Stimulated activated CD4-positive, alpha-beta T cell treated with anti-CD3 and anti-CD28 coated beads, Interleukin-1b, Interleukin-23, amount 100 ng/mL, for 1 hour (primary cell): ENCODE data around the gene ACTN3.
"Not testable (repeated sequence)": the region's sequence is repeated elsewhere in the genome, so short reads cannot be mapped to it uniquely, and the experiment has no call there.

Experiments
- DNase-seq, 2 donors: peaks; one replicate each; pipeline ENCODE4 v3.0.0-alpha.2; 2020; ENCODE audit warnings: low read depth in 2 of 2

Gene ACTN3

GRCh38 chr11:66544952-66545351, 1.8 kb upstream of the ACTN3 start:
- DNase-seq, result not testable (repeated sequence)

DNA sequence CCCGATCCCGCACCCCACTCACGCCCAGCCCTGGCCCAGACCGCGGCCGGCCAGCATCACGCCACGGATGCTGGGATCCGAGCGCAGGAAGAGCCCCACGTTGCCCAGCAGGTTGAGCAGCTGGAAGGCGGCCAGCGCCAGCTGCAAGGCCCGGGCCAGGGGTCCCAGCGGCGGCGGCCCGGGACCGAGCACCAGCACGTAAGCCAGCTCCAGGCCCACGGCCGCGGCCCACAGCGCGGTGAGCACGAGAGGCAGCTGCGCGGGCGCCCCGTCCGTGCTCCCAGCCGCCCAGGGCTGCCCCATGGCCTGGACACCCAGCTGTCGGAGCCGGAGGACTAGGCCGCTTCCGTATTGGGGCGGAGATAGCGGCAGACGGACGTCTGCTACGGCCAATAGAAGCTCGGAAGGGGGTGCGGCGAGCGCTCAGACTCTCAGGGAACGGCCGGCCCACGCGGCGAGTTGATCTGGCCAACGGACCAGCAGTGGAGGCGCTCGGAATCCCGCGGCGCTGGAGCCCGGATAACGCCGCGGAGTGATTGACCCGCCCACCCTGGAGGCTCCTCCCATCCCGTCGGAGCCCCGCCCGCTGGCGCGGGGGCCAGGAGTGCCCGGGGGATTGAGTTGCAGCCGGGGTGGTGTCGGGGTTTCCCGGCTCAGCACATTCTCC, 869 bp upstream of the ACTN3 start, which contains the start of gene ZDHHC24:
ZDHHC24 (minus strand) TSS at position 348 of the 667 bp plus-strand sequence; CDS start at position 303, 45 bp downstream.
- peak; percentile 37 to 72 for DNase-seq

GRCh38 chr11:66546966-66547661, 411 bp downstream of the ACTN3 start:
- no peak for DNase-seq

DNA sequence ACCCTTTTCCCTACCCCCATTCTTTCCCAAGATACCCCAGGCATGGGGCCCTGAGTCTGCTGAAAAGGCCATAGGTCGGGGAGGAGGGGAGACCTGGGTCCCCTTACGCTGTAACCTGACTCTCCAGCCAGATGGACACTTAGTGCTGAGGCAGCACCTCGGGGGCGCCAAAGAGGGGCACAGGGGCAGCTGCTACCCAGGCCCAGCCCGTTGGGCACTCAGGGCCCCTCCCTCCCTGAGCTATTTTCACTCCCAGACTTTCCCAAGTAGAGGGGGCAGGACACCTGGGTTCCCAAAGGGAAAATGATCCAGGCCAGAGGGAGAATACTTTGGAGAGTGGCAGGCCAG, 933 bp downstream of the ACTN3 start:
- DNase-seq, result no peak

- DNase-seq, result no peak
Measured at GRCh38 chr11:66548041-66548440, 1.3 kb downstream of the ACTN3 start.

GRCh38 chr11:66548774-66549630, 2.3 kb downstream of the ACTN3 start:
- no peak for DNase-seq

GRCh38 chr11:66549696-66550095, 3.0 kb downstream of the ACTN3 start:
- DNase-seq, result no peak

GRCh38 chr11:66550887-66551286, 4.2 kb downstream of the ACTN3 start:
- no peak for DNase-seq

DNA sequence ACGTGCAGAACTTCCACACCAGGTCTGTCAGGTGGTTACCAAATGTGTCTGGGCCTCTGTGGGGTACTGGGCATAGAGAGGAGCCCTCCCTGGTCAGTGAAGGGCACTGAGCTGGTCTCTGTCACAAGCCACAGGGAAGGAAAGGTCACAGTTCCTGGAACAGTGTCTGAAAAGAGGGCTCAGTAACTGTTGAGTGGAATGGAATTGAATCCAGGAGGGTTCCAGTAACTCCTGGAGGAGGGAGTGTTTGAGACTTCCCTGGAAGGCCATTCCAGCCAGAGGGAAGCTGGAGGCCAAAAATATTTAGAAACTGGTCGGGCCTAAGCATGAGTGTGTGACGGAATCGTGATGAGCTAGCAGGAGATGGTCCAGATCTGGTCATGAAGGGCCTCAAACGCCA, 7.9 kb downstream of the ACTN3 start:
- no peak for DNase-seq

DNA sequence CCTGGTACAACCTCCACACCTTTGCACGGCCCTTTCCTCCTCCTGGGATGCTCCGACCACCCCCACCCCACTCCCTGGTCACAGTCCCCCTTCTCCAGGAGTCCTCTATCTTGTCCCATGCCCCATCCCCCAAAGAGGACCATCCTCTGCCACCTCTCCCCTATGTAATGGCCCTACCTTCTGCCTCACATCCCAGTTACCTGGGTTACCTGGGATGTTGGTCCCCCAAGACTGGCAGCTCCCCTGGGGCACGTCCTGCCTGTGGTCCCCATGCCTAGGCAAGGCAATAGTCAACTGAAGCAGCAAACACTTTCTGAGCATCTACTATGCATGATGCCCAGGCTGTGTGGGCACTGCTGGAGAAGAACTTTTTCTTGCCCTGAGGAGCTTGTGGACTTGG, 8.7 kb downstream of the ACTN3 start:
- no peak for DNase-seq

GRCh38 chr11:66556086-66556485, 9.4 kb downstream of the ACTN3 start:
- no peak for DNase-seq

DNA sequence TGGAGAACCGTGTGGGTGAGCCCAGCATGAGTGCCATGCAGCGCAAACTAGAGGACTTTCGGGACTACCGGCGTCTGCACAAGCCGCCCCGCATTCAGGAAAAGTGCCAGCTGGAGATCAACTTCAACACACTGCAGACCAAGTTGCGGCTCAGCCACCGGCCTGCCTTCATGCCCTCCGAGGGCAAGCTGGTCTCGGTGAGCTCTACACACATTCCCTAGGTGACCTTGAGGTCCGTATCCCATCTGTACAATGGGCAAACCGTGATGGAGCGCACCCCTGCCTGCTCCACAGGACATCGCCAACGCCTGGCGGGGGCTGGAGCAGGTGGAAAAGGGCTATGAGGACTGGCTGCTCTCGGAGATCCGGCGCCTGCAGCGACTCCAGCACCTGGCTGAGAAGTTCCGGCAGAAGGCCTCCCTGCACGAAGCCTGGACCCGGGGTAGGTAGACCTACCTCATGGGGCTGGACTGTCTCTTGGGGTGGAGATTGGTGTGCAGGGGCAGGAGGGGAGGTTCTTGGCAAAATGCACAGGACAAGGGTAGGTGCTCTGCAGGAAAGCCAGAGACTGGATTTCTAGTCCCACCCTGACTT, 11.1 kb downstream of the ACTN3 start:
- no peak for DNase-seq

- peak in 1 of 2 donors; percentile 35 for DNase-seq
Measured at GRCh38 chr11:66559142-66559865, 12.6 kb downstream of the ACTN3 start.

- no peak for DNase-seq
Measured at GRCh38 chr11:66559866-66560676, 13.4 kb downstream of the ACTN3 start.

DNA sequence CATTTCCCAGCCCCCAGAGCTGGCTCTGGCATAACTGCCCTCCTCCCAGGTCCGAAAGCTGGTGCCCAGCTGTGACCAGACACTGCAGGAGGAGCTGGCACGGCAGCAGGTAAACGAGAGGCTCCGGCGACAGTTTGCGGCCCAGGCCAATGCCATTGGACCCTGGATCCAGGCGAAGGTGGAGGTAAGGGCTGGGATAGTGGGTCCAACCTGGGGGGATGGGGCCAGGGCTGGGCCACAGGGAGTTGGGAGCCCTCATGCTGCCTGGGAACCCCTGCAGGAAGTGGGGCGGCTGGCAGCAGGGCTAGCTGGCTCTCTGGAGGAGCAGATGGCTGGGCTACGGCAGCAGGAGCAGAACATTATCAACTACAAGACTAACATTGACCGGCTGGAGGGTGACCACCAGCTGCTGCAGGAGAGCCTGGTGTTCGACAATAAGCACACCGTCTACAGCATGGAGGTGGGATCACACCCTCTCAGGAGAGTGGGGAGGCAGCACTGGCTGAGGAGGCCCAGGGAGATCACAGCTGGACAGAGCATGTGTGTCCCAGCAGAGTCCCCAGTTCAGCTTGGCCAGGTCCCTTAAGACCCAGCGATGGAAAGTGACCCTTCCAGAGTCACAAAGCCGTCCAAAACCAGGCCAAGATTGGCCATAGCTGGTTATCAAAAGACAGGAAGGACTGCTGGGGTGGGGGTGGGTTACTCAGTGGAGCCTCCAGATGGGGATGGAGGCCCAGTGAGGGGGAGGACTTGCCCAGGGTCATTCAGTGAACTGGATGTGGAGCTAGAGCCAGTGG, 14.7 kb downstream of the ACTN3 start:
- no peak for DNase-seq

DNA sequence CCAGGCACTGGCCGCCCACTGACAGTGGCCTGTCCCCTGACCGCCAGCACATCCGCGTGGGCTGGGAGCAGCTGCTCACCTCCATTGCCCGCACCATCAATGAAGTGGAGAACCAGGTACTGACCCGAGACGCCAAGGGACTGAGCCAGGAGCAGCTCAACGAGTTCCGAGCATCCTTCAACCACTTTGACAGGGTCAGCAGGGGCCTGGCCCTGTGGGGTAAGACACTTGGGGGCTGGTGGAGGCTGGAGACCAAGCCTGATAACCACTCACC, 15.2 kb downstream of the ACTN3 start:
- no peak for DNase-seq

DNA sequence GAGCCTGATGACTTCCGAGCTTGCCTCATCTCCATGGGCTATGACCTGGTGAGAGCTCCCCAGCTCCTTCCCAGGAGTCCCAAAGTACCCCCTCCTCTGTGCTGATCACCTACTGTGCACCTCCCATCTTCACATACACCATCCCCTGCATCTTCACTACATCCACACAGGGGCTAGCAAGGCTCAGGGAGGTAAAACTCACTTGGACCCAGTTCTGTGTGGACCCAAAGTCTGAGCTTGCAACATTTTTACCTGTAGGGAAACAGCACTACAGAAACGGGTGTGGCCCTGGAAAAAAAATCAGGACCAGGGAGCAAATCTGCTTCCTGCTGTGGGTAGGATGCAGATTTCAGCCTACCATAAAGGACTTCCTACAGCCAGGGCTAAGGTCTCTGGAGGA, 15.6 kb downstream of the ACTN3 start:
- DNase-seq, result no peak

DNA sequence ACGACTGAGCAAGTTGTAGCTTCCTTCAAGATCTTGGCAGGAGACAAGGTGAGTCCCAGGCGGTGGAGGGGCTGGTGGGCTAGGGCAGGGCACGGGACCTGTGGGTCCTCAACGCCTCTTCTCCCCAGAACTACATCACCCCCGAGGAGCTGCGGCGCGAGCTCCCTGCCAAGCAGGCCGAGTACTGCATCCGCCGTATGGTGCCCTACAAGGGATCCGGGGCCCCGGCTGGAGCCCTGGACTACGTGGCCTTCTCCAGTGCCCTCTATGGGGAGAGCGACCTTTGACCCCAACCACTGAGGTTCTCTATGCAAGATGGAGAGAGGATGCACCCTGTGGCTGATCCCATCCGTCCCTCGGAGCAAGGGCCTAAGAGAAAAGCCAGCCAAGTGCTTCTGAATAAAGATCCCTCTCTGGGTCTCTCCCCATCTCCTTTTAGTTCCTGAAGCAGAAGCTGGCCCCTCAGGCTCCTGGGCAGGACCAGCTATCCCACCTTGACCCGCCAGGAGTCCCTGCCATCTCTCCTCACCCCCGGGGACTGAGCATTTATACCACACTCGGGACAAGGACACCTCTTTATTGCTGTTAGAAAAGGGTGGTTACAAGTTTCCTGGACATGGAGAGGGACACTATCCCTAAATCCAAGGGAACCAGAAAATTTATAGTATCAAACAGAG, 16.3 kb downstream of the ACTN3 start:
- no peak for DNase-seq

DNA sequence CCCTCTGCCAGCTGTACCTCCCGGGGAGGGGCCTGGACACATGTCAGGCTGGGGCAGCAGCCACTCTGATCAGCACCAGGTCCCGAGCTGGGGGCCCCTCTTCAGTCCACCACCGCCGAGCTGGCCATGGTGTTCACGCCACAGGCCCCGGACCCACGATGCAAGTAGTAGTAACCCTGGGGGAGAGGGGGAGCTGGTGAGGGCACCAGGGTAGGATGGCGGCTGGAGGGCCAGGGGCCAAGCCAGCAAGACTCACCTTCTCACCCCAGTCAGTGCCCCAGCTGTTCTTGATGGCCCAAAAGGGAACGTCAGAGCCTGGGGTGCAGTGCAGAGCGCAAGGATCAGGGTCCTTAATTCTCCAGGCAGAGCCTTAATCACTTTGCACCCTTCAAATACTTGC, 17.1 kb downstream of the ACTN3 start:
- no peak for DNase-seq

DNA sequence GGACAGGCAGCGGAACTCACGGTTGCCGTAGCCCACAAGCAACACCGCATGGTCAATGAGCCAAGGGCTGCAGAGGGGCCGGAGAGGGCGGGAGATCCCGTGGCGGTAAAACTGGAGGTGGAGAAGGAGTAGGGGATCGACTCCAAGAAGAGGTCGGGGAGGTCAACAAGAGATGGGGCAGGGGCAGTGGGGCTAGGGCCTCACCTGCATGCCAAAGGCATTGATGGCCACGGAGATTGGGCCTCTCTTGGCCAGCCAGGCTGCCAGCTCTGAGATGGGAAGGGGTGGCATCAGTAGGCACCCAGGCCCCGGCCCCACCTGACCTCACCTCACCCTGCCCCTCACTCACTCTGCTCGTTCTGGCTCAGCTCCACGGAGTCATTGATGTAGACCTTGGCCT, 17.8 kb downstream of the ACTN3 start:
- DNase-seq, result no peak
